MCF 10A (cell line): ENCODE measurements around the gene MT4. TPM values are rescaled to one million over a fixed set of nuclear protein-coding genes. Genes with fewer than 3 reads are reported as not detected.

Source experiments
- BruUV-seq: library from RNA; stranded (reverse); fragments of 400-500 nt; replicated peaks from 2 replicates; lab custom pipeline; 2021; lab: Mats Ljungman, UMichigan
- CTCF ChIA-PET: fragments of 300-600 bp; sonication (Branson Sonifier 250); formaldehyde crosslinking; extraction: SDS; loops from one replicate; lab custom pipeline; 2021; ENCODE audit warnings: antibody characterized with exemption, inconsistent platforms; lab: Yijun Ruan, JAX
- POLR2A ChIA-PET: fragments of 300-600, 350-650 bp; sonication (Branson Sonifier 250); formaldehyde crosslinking; extraction: SDS; loops from one replicate; lab custom pipeline; 2020; ENCODE audit warnings: antibody characterized with exemption, inconsistent platforms; lab: Yijun Ruan, JAX
- DNase-seq: peaks from one replicate; pipeline ENCODE4 v3.0.0-alpha.2; 2018; ENCODE audit not compliant: unreplicated experiment
- H3K27ac Mint-ChIP-seq: one replicate; pipeline ENCODE4 v1.8.0; 2022; ENCODE audit warnings: mild to moderate bottlenecking, low read depth, mixed read lengths; ENCODE audit not compliant: unreplicated experiment
- H3K27me3 Mint-ChIP-seq: one replicate; pipeline ENCODE4 v1.8.0; 2022; ENCODE audit warnings: mixed read lengths; ENCODE audit not compliant: insufficient read depth, unreplicated experiment
- H3K36me3 Mint-ChIP-seq: one replicate; pipeline ENCODE4 v1.8.0; 2022; ENCODE audit warnings: mild to moderate bottlenecking, moderate library complexity, mixed read lengths; ENCODE audit not compliant: insufficient read depth, unreplicated experiment
- H3K4me1 Mint-ChIP-seq: one replicate; pipeline ENCODE4 v1.8.0; 2022; ENCODE audit warnings: mixed read lengths; ENCODE audit not compliant: insufficient read depth, unreplicated experiment
- H3K4me3 Mint-ChIP-seq: one replicate; pipeline ENCODE4 v1.8.0; 2022; ENCODE audit warnings: mild to moderate bottlenecking, moderate library complexity, mixed read lengths; ENCODE audit not compliant: unreplicated experiment
- H3K9me3 Mint-ChIP-seq: one replicate; pipeline ENCODE4 v1.8.0; 2022; ENCODE audit warnings: mixed read lengths; ENCODE audit not compliant: unreplicated experiment
- CTCF ChIP-seq: fragments of 200-600 bp; IDR thresholded peaks from one replicate; pipeline ENCODE4 v1.8.0; 2022; ENCODE audit warnings: antibody characterized with exemption, mild to moderate bottlenecking; ENCODE audit not compliant: unreplicated experiment
- intact Hi-C: fragments of 100-400 bp; cut with micrococcal nuclease; formaldehyde crosslinking; loops from 2 replicates; pipeline ENCODE4 v1.14.1; 2022
- total RNA-seq: library from RNA; stranded (reverse); gene quantifications from 2 replicates; pipeline ENCODE4 v1.2.3, GENCODE V29; 2022

Gene MT4
- total RNA-seq, 1 experiment from 2014 or later: not detected

- POLR2A ChIA-PET: interaction anchor here (0.6 to 15.3 kb wide), 30 partner anchors 16 to 1681 kb away, joined by 3 to 1404 read pairs (median 5); partner anchors contain the start of genes BBS2, MT1A, MT1B and MT1E
- CTCF ChIA-PET: interaction anchor here (0.6 kb wide), 1 partner anchor 8 kb away, joined by 3 read pairs; no protein-coding TSS in a partner anchor
- Mint-ChIP-seq H3K27me3 (no peaks in the 10 kb centered on the region), H3K36me3 (peaks cover 7% of the 10 kb centered on the region), H3K4me3 (peak within 1 kb of the TSS; percentile 93), H3K27ac (peak within 1 kb of the TSS; percentile 99), H3K4me1 (peaks cover 50% of the 10 kb centered on the region), H3K9me3 (no peaks in the 10 kb centered on the region)
- DNase-seq: peak; percentile 97
- intact Hi-C loops: loop anchor here (1.0 to 5.0 kb wide), 2 partner anchors 17 to 34 kb away; partner anchors contain the start of gene MT1E
- no TSS peak for BruUV-seq
- no peak for TF ChIP-seq CTCF
Measured at GRCh38 chr16:56608043-56608875, 43.4 kb downstream of the MT4 start, which contains the start of gene MT2A. MT2A (plus strand) TSS chr16:56608584; CDS start chr16:56608656, 72 bp downstream.

GRCh38 chr16:56608876-56609462, 44.1 kb downstream of the MT4 start:
- intact Hi-C loops: loop anchor here (1.0 to 5.0 kb wide), 2 partner anchors 16 to 33 kb away; partner anchors contain the start of gene MT1E
- no peaks in the 10 kb centered on the region for H3K9me3 Mint-ChIP-seq
- H3K4me1 Mint-ChIP-seq: peaks cover 54% of the 10 kb centered on the region
- BruUV-seq: TSS peak; percentile 97
- no peak for TF ChIP-seq CTCF
- peak overlapping the region; percentile 99 for H3K27ac Mint-ChIP-seq
- CTCF ChIA-PET: no interaction called here
- H3K4me3 Mint-ChIP-seq: peak overlapping the region; percentile 93
- peaks cover 7% of the 10 kb centered on the region for H3K36me3 Mint-ChIP-seq
- POLR2A ChIA-PET: interaction anchor here (0.7 to 15.3 kb wide), 30 partner anchors 8 to 670 kb away, joined by 3 to 1404 read pairs (median 6); partner anchors contain the start of genes BBS2, MT1B, MT1E and MT1F
- DNase-seq: peak; percentile 15
- no peaks in the 10 kb centered on the region for H3K27me3 Mint-ChIP-seq

GRCh38 chr16:56609463-56609921, 44.6 kb downstream of the MT4 start:
- POLR2A ChIA-PET: interaction anchor here (0.7 to 15.3 kb wide), 22 partner anchors 8 to 669 kb away, joined by 3 to 1404 read pairs (median 6); partner anchors contain the start of genes BBS2, HERPUD1, MT1B and MT1E

More at GRCh38 chr16:56609463-56609921, 44.6 kb downstream of the MT4 start:
- Mint-ChIP-seq H3K9me3 (no peaks in the 10 kb centered on the region), H3K4me1 (peaks cover 59% of the 10 kb centered on the region), H3K36me3 (peaks cover 7% of the 10 kb centered on the region), H3K27ac (peak overlapping the region; percentile 99), H3K4me3 (peak overlapping the region; percentile 93), H3K27me3 (no peaks in the 10 kb centered on the region)
- DNase-seq: peak; percentile 84
- TSS peak; percentile 85 for BruUV-seq
- no peak for TF ChIP-seq CTCF
- intact Hi-C loops: loop anchor here (5.0 kb wide), 1 partner anchor 33 kb away; no protein-coding TSS in a partner anchor
- CTCF ChIA-PET: interaction anchor here (1.5 kb wide), 2 partner anchors 33 to 73 kb away, joined by 4 to 5 read pairs; no protein-coding TSS in a partner anchor
